ENCODE data around the gene PSMC3IP. TPM values are rescaled to one million over a fixed set of nuclear protein-coding genes. Genes with fewer than 3 reads are reported as not detected.

The PSMC3IP gene
- total and polyA plus RNA-seq, 2 experiments from 2014 or later, result 18.5 to 29.5 TPM

- TF ChIP-seq STAT1 (IDR thresholded peaks at IDR 0.05; ENCODE audit: unreplicated experiment), result no peak
- TF ChIP-seq EZH2phosphoT487 (IDR thresholded peaks at IDR 0.05; ENCODE audit: unreplicated experiment), result no peak
- TF ChIP-seq, protein P1, sequence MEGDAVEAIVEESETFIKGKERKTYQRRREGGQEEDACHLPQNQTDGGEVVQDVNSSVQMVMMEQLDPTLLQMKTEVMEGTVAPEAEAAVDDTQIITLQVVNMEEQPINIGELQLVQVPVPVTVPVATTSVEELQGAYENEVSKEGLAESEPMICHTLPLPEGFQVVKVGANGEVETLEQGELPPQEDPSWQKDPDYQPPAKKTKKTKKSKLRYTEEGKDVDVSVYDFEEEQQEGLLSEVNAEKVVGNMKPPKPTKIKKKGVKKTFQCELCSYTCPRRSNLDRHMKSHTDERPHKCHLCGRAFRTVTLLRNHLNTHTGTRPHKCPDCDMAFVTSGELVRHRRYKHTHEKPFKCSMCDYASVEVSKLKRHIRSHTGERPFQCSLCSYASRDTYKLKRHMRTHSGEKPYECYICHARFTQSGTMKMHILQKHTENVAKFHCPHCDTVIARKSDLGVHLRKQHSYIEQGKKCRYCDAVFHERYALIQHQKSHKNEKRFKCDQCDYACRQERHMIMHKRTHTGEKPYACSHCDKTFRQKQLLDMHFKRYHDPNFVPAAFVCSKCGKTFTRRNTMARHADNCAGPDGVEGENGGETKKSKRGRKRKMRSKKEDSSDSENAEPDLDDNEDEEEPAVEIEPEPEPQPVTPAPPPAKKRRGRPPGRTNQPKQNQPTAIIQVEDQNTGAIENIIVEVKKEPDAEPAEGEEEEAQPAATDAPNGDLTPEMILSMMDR (conservative IDR thresholded peaks at IDR 0.05; ENCODE audit: low read depth in 2 of 2), result no peak
- TF ChIP-seq EZH2 (IDR thresholded peaks at IDR 0.05; ENCODE audit: low read depth, unreplicated experiment), result no peak
- no peak for TF ChIP-seq POLR2AphosphoS5 (IDR thresholded peaks at IDR 0.05; ENCODE audit: low read depth)
- TF ChIP-seq ETS1 (IDR thresholded peaks at IDR 0.05), result no peak
- TF ChIP-seq, protein P2, sequence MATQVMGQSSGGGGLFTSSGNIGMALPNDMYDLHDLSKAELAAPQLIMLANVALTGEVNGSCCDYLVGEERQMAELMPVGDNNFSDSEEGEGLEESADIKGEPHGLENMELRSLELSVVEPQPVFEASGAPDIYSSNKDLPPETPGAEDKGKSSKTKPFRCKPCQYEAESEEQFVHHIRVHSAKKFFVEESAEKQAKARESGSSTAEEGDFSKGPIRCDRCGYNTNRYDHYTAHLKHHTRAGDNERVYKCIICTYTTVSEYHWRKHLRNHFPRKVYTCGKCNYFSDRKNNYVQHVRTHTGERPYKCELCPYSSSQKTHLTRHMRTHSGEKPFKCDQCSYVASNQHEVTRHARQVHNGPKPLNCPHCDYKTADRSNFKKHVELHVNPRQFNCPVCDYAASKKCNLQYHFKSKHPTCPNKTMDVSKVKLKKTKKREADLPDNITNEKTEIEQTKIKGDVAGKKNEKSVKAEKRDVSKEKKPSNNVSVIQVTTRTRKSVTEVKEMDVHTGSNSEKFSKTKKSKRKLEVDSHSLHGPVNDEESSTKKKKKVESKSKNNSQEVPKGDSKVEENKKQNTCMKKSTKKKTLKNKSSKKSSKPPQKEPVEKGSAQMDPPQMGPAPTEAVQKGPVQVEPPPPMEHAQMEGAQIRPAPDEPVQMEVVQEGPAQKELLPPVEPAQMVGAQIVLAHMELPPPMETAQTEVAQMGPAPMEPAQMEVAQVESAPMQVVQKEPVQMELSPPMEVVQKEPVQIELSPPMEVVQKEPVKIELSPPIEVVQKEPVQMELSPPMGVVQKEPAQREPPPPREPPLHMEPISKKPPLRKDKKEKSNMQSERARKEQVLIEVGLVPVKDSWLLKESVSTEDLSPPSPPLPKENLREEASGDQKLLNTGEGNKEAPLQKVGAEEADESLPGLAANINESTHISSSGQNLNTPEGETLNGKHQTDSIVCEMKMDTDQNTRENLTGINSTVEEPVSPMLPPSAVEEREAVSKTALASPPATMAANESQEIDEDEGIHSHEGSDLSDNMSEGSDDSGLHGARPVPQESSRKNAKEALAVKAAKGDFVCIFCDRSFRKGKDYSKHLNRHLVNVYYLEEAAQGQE (IDR thresholded peaks at IDR 0.05; ENCODE audit: unreplicated experiment), result no peak
Measured at GRCh38 chr17:42538482-42538881, 39.0 kb downstream of the PSMC3IP start (continued).

DNA sequence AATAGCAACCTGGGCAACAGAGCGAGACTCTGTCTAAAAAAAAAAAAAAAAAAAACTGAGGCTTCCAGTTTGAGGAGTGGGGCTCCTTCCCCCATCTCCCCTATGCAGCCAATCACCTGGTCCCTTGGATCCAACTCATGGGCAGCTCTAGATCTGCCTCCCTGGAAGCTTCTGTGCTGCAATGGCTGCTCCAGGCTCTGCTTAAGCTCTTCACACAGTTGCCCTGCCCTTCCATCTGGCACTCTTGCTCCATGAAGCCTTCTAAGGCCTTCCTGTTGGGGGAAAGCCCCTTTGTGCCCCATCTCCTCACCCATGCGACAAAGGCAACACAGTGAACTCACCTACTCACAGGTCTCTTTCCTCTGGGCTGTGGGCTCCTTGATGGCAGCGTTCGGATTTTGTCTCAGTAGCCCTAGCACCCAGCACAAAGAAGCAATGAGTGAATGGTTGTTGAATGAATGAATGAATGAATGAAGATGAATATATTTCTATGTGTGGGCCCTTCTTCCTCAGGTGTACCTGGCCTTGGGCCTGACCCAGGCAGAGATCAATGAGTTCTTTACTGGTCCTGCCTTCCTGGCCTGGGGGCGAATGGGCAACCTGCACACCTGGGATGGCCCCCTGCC is 39.6 kb downstream of the PSMC3IP start:
- no peaks in the 10 kb centered on the region for H3K79me2 ChIP-seq (replicated peaks; ENCODE audit: insufficient read depth)
- ATAC-seq (no peak), DNase-seq (ENCODE audit: low spot score) (no peak)
- H3K27me3 Mint-ChIP-seq (ENCODE audit: insufficient read depth, low read depth, poor library complexity), result peaks cover 9% of the 10 kb centered on the region
- no peak overlapping the region for H3K27ac Mint-ChIP-seq
- H3K27ac ChIP-seq (ENCODE audit: low read depth), result no peak overlapping the region
- no peak overlapping the region for H3K4me3 ChIP-seq
- H3K9me3 Mint-ChIP-seq, result no peaks in the 10 kb centered on the region; the same call in 2 of the 3 replicates
- H3K27me3 ChIP-seq (ENCODE audit: insufficient read depth), result peaks cover 12% of the 10 kb centered on the region
- peaks cover 23% of the 10 kb centered on the region; the same call in 1 of the 2 replicates for H3F3A ChIP-seq (replicated peaks; ENCODE audit: low read depth)
- no peak overlapping the region for H2AFZ ChIP-seq
- no peaks in the 10 kb centered on the region for H3K36me3 ChIP-seq (ENCODE audit: insufficient read depth)
- H4K20me1 ChIP-seq (replicated peaks; ENCODE audit: insufficient read depth), result no peaks in the 10 kb centered on the region
- H3K4me1 ChIP-seq (ENCODE audit: insufficient read depth), result peaks cover 18% of the 10 kb centered on the region
- H3K36me3 Mint-ChIP-seq (ENCODE audit: low read depth), result peaks cover 22% of the 10 kb centered on the region
- peak overlapping the region; percentile 83 for H3K4me3 Mint-ChIP-seq
- no peaks in the 10 kb centered on the region for H3K9me2 ChIP-seq (ENCODE audit: insufficient read depth)
- peaks cover 18% of the 10 kb centered on the region for H3K4me1 Mint-ChIP-seq
- no peak overlapping the region for H3K4me2 ChIP-seq
- TF ChIP-seq NANOG (IDR thresholded peaks at IDR 0.05; ENCODE audit: borderline replicate concordance), result no peak
- TF ChIP-seq ETS1 (IDR thresholded peaks at IDR 0.05), result no peak
- no peak for TF ChIP-seq EZH2phosphoT487 (IDR thresholded peaks at IDR 0.05; ENCODE audit: unreplicated experiment)
- no peak for TF ChIP-seq ZNF462 (CRISPR knock-in tag; IDR thresholded peaks at IDR 0.05)
- no peak for TF ChIP-seq STAT1 (IDR thresholded peaks at IDR 0.05; ENCODE audit: unreplicated experiment)
